Measurements from ENCODE around the gene LRP3.

GRCh38 chr19:33208904-33209849, 15.0 kb downstream of the LRP3 start:
- TF ChIP-seq, protein P1, sequence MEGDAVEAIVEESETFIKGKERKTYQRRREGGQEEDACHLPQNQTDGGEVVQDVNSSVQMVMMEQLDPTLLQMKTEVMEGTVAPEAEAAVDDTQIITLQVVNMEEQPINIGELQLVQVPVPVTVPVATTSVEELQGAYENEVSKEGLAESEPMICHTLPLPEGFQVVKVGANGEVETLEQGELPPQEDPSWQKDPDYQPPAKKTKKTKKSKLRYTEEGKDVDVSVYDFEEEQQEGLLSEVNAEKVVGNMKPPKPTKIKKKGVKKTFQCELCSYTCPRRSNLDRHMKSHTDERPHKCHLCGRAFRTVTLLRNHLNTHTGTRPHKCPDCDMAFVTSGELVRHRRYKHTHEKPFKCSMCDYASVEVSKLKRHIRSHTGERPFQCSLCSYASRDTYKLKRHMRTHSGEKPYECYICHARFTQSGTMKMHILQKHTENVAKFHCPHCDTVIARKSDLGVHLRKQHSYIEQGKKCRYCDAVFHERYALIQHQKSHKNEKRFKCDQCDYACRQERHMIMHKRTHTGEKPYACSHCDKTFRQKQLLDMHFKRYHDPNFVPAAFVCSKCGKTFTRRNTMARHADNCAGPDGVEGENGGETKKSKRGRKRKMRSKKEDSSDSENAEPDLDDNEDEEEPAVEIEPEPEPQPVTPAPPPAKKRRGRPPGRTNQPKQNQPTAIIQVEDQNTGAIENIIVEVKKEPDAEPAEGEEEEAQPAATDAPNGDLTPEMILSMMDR (IDR thresholded peaks at IDR 0.05) = no peak
- TF ChIP-seq POLR2A (IDR thresholded peaks at IDR 0.05) = no peak

Measured in adrenal gland (tissue), 5 donors.